ENCODE data around the gene CDSN.

CDSN gene

GRCh38 chr6:31122791-31123706 is 2.8 kb upstream of the CDSN start:
- peaks cover 41% of the 10 kb centered on the region for H3K4me1 Mint-ChIP-seq
- peak overlapping the region; percentile 79 to 95 (median 84) for H3K27ac Mint-ChIP-seq
- no peaks in the 10 kb centered on the region for H3K9me3 Mint-ChIP-seq
- no peak overlapping the region for H3K4me3 Mint-ChIP-seq
- no peaks in the 10 kb centered on the region for H3K36me3 Mint-ChIP-seq (ENCODE audit: low read depth)
- TF ChIP-seq CTCF (IDR thresholded peaks at IDR 0.05; ENCODE audit: unreplicated experiment in 3 of 3) = no peak
- H3K27me3 Mint-ChIP-seq (ENCODE audit: low read depth) = peaks cover 13% of the 10 kb centered on the region

DNA sequence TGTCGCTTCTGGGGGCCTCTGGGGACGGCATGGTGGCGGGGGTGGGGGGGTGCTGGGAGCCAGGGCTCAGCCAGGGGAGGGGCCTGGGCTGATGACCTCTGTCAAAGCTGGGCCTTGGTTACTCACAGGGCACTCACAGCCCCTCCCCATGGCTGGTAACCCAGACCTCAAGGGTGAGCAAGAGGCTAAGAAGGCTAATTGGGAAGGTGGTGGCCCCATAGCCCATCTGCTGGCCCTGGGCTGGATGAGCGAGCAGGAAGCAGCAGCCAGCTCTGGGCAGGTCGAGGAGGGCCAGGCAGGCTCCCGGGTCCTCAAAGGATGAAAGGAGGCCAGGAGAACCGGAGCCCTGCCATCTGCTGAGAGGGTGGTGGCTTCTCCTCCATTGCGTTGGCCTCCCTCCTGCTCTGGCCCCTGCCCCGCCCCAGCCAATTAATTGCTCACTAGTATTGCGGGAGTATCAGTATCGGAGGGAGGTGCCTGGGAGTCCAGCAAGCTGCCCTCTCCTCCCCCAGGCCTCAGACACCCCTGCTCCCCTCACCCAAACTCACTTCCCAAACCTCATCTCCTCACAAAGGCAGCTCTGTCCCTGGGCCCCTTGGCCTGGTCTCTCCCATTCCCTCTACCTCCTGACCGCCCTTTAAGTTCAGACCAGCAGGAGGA is 1.0 kb upstream of the CDSN start:
- no peak for TF ChIP-seq CTCF (IDR thresholded peaks at IDR 0.05; ENCODE audit: unreplicated experiment in 3 of 3)
- Mint-ChIP-seq H3K9me3 (no peaks in the 10 kb centered on the region), H3K36me3 (ENCODE audit: low read depth) (no peaks in the 10 kb centered on the region), H3K27me3 (ENCODE audit: low read depth) (peaks cover 6% of the 10 kb centered on the region), H3K4me3 (no peak overlapping the region), H3K4me1 (peaks cover 43% of the 10 kb centered on the region), H3K27ac (peak overlapping the region in 2 of 3 experiments; percentile 56 to 58)

GRCh38 chr6:31118178-31118577 is 2.1 kb downstream of the CDSN start:
- no peaks in the 10 kb centered on the region for H3K36me3 Mint-ChIP-seq (ENCODE audit: low read depth)
- no peak for TF ChIP-seq CTCF (IDR thresholded peaks at IDR 0.05; ENCODE audit: unreplicated experiment in 3 of 3)
- peaks cover 47% of the 10 kb centered on the region for H3K4me1 Mint-ChIP-seq
- peak overlapping the region in 1 of 3 experiments; percentile 44 for H3K27ac Mint-ChIP-seq
- peaks cover 12% of the 10 kb centered on the region for H3K27me3 Mint-ChIP-seq (ENCODE audit: low read depth)
- no peak overlapping the region for H3K4me3 Mint-ChIP-seq
- no peaks in the 10 kb centered on the region for H3K9me3 Mint-ChIP-seq

GRCh38 chr6:31116661-31117385 is 3.4 kb downstream of the CDSN start:
- Mint-ChIP-seq H3K9me3 (no peaks in the 10 kb centered on the region), H3K36me3 (ENCODE audit: low read depth) (no peaks in the 10 kb centered on the region), H3K27ac (peak overlapping the region in 2 of 3 experiments; percentile 54 to 73)

More at GRCh38 chr6:31116661-31117385, 3.4 kb downstream of the CDSN start:
- H3K27me3 Mint-ChIP-seq (ENCODE audit: low read depth) = peaks cover 18% of the 10 kb centered on the region
- peak overlapping the region in 1 of 3 experiments; percentile 65 for H3K4me3 Mint-ChIP-seq
- no peak for TF ChIP-seq CTCF (IDR thresholded peaks at IDR 0.05; ENCODE audit: unreplicated experiment in 3 of 3)
- H3K4me1 Mint-ChIP-seq = peaks cover 49% of the 10 kb centered on the region

Measured in nephron (organoid).